SK-N-SH (cell line): Measurements from ENCODE around the gene RANBP10. TPM values are rescaled to one million over a fixed set of nuclear protein-coding genes. Genes with fewer than 3 reads are reported as not detected.

Experiments used
- CTCF ChIA-PET: fragments of 300-600, 350-600 bp; formaldehyde crosslinking; extraction: SDS; loops from one replicate; lab custom pipeline; 2021; lab: Yijun Ruan, JAX
- POLR2A ChIA-PET: fragments of 350-600 bp; sonication (Branson Sonifier 250); formaldehyde crosslinking; extraction: SDS; loops from one replicate; lab custom pipeline; 2020; ENCODE audit warnings: antibody characterized with exemption, inconsistent platforms; lab: Yijun Ruan, JAX
- DNase-seq: peaks from one replicate; pipeline ENCODE4 v3.0.0; 2012
- H2AFZ ChIP-seq: fragments of 200-600 bp; sonication (generic); 2 replicates; pipeline ENCODE4 v1.8.1; 2016; ENCODE audit warnings: antibody characterized with exemption, mild to moderate bottlenecking, low read depth
- H3F3A ChIP-seq: fragments of 200-600 bp; sonication (generic); replicated peaks from 2 replicates; pipeline ENCODE3; 2016; ENCODE audit warnings: antibody characterized with exemption, mild to moderate bottlenecking; ENCODE audit not compliant: insufficient read depth
- H3K27ac ChIP-seq, 2 experiments: fragments of 200-500 bp in 1 of 2; fragments of 200-600 bp in 1 of 2; sonication (Bioruptor generic) in 1 of 2; sonication (generic), shearing (Covaris generic) in 1 of 2; 2 replicates each; pipeline versions ENCODE4 v1.5.1 to v1.6.1; 2014 to 2016; ENCODE audit warnings: low read depth in 2 of 2, inconsistent platforms in 1 of 2, low read length in 1 of 2, mild to moderate bottlenecking in 1 of 2, mixed read lengths in 1 of 2
- H3K27me3 ChIP-seq: fragments of 200-600 bp; sonication (generic), shearing (Covaris generic); 2 replicates; pipeline ENCODE4 v1.6.1; 2016; ENCODE audit warnings: mixed run types; ENCODE audit not compliant: insufficient read depth
- H3K36me3 ChIP-seq, 2 experiments: fragments of 200-500 bp in 1 of 2; fragments of 200-600 bp in 1 of 2; sonication (Bioruptor generic) in 1 of 2; sonication (generic) in 1 of 2; replicated peaks in 1 of 2; 2 replicates each; pipeline versions ENCODE3 to v1.5.1; 2014 to 2016; ENCODE audit warnings: low read length in 1 of 2, mild to moderate bottlenecking in 1 of 2; ENCODE audit not compliant: insufficient read depth in 2 of 2, control insufficient read depth in 1 of 2
- H3K4me1 ChIP-seq, 2 experiments: fragments of 200-500 bp in 1 of 2; fragments of 200-600 bp in 1 of 2; sonication (Bioruptor generic) in 1 of 2; sonication (generic), shearing (Covaris generic) in 1 of 2; 2 replicates each; pipeline versions ENCODE4 v1.5.1 to v1.6.1; 2014 to 2016; ENCODE audit warnings: low read depth in 1 of 2, low read length in 1 of 2, mixed run types in 1 of 2; ENCODE audit not compliant: insufficient read depth in 2 of 2, control insufficient read depth in 1 of 2
- H3K4me2 ChIP-seq: fragments of 200-600 bp; sonication (generic), shearing (Covaris generic); 2 replicates; pipeline ENCODE4 v1.6.1; 2017; ENCODE audit warnings: mixed run types
- H3K4me3 ChIP-seq, 2 experiments: fragments of 200-500 bp in 1 of 2; fragments of 200-600 bp in 1 of 2; sonication (Bioruptor generic) in 1 of 2; sonication (generic), shearing (Covaris generic) in 1 of 2; 2 replicates each; pipeline versions ENCODE4 v1.5.1 to v1.8.1; 2014 to 2016; ENCODE audit warnings: low read depth in 2 of 2, inconsistent platforms in 1 of 2, low read length in 1 of 2, mild to moderate bottlenecking in 1 of 2, mixed read lengths in 1 of 2, moderate library complexity in 1 of 2
- H3K79me2 ChIP-seq: fragments of 200-600 bp; sonication (generic); 2 replicates; pipeline ENCODE4 v1.8.1; 2017; ENCODE audit warnings: mild to moderate bottlenecking; ENCODE audit not compliant: insufficient read depth
- H3K9ac ChIP-seq: fragments of 200-600 bp; sonication (generic); 2 replicates; pipeline ENCODE4 v1.6.1; 2017; ENCODE audit warnings: mixed run types
- H3K9me2 ChIP-seq: fragments of 200-600 bp; sonication (generic); 2 replicates; pipeline ENCODE4 v1.6.1; 2017; ENCODE audit warnings: mixed run types
- H3K9me3 ChIP-seq: fragments of 200-600 bp; sonication (generic); 2 replicates; pipeline ENCODE4 v1.6.1; 2017; ENCODE audit warnings: mixed run types, mild to moderate bottlenecking, moderate library complexity
- H4K20me1 ChIP-seq: fragments of 200-600 bp; sonication (generic); 2 replicates; pipeline ENCODE4 v1.6.1; 2017; ENCODE audit warnings: mild to moderate bottlenecking, mixed run types; ENCODE audit not compliant: insufficient read depth
- CHD2 ChIP-seq: fragments of 150-350 bp; IDR thresholded peaks from 2 replicates; pipeline ENCODE4 v1.6.1; 2018; ENCODE audit warnings: low read length; ENCODE audit not compliant: partially characterized antibody
- CTCF ChIP-seq: fragments of 200-600 bp; sonication (generic); IDR thresholded peaks from 2 replicates; pipeline ENCODE4 v1.6.1; 2017; ENCODE audit warnings: antibody characterized with exemption, mild to moderate bottlenecking, moderate library complexity
- ELF1 ChIP-seq: IDR thresholded peaks from 2 replicates; pipeline ENCODE4 v1.4.0; 2012
- FOSL2 ChIP-seq: IDR thresholded peaks from 2 replicates; pipeline ENCODE4 v1.4.0; 2012; ENCODE audit warnings: low read depth, mild to moderate bottlenecking, moderate library complexity, borderline replicate concordance
- FOXM1 ChIP-seq: IDR thresholded peaks from 2 replicates; pipeline ENCODE4 v1.4.0; 2012; ENCODE audit warnings: low read depth, mild to moderate bottlenecking
- GATA2 ChIP-seq: sonication (generic); formaldehyde crosslinking; IDR thresholded peaks from 2 replicates; pipeline ENCODE4 v1.5.0; 2020; ENCODE audit warnings: mild to moderate bottlenecking, missing genetic modification reagents
- JUND ChIP-seq: IDR thresholded peaks from 2 replicates; pipeline ENCODE4 v1.4.0; 2012
- MEF2A ChIP-seq: IDR thresholded peaks from 2 replicates; pipeline ENCODE4 v1.4.0; 2012; ENCODE audit warnings: low read depth, borderline replicate concordance
- NRF1 ChIP-seq: IDR thresholded peaks from 2 replicates; pipeline ENCODE4 v1.6.1; 2012; ENCODE audit warnings: low read depth, mild to moderate bottlenecking, low read length
- RXRA ChIP-seq: IDR thresholded peaks from 2 replicates; pipeline ENCODE4 v1.4.0; 2012; ENCODE audit warnings: low read depth, mild to moderate bottlenecking, borderline replicate concordance
- SMC3 ChIP-seq: IDR thresholded peaks from 2 replicates; pipeline ENCODE4 v1.6.1; 2012; ENCODE audit warnings: low read depth, low read length, improper control_type of control experiment
- TAF1 ChIP-seq: IDR thresholded peaks from 2 replicates; pipeline ENCODE4 v1.6.1; 2012; ENCODE audit warnings: low read depth, mild to moderate bottlenecking, low read length, moderate library complexity, borderline replicate concordance
- USF2 ChIP-seq: fragments of 150-350 bp; IDR thresholded peaks from 2 replicates; pipeline ENCODE4 v1.6.1; 2017; ENCODE audit warnings: antibody characterized with exemption, low read length, low read depth, borderline replicate concordance
- WGBS: methylation state at CpG from one replicate; pipeline ENCODE4 v1.1.6; 2017; ENCODE audit warnings: low lambda C conversion rate; 5-methylcytosine and 5-hydroxymethylcytosine counted together
- polyA plus RNA-seq, 3 experiments: library from polyadenylated mRNA; depleted of rRNA; stranded (reverse); fragments of >200 nt; gene quantifications; 2 replicates each; pipeline ENCODE4 v1.2.3, GENCODE V29; 2012
- TF ChIP-seq, protein P1 (sequence below): IDR thresholded peaks from 2 replicates; pipeline ENCODE4 v1.6.1; 2012; ENCODE audit warnings: mild to moderate bottlenecking, low read depth, low read length, moderate library complexity

The RANBP10 gene
- polyA plus RNA-seq, 1 of the 3 experiments (the other 2 are of a cell fraction) = 12.1 TPM

DNA sequence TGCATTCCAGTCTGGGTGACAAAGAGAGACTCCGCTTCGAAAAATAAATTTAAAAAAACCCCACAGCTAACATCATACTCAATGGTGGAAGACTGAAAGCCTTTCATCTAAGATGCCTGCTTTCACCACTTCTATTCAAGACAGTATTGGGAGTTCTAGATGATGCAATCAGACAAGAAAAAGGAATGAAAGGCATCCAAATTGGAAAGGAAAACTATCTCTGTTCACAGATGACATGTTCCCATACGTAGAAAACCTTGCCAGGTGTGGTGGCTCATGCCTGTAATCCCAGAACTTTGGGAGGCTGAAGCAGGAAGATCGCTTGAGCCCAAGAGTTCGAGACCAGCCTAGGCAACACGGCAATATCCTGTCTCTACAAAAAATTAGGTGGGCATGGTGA, 31.1 kb downstream of the RANBP10 start:
- Histone ChIP-seq H3F3A (peaks cover 12% of the 10 kb centered on the region), H3K9me3 (no peaks in the 10 kb centered on the region), H3K79me2 (peaks cover 19% of the 10 kb centered on the region), H2AFZ (no peak overlapping the region), H3K4me2 (no peak overlapping the region), H3K27me3 (no peaks in the 10 kb centered on the region), H3K9ac (no peak overlapping the region), H3K27ac (no peak overlapping the region), H4K20me1 (0 out of 2 replicates have a peak, but pooled peaks cover 22% of the 10 kb centered on the region), H3K9me2 (no peaks in the 10 kb centered on the region), H3K4me1 (peaks cover 0 to 10% of the 10 kb centered on the region in 2 experiments; a peak in 1 of 4 replicates), H3K36me3 (peaks cover 0 to 6% of the 10 kb centered on the region in 2 experiments), H3K4me3 (no peak overlapping the region)
- DNase-seq = no peak
- ChIA-PET CTCF (no interaction called here), POLR2A (no interaction called here)
- WGBS = 92% methylated on average over 6 of the region's 6 CpGs
- no peak for TF ChIP-seq FOSL2
- TF ChIP-seq, protein P1, sequence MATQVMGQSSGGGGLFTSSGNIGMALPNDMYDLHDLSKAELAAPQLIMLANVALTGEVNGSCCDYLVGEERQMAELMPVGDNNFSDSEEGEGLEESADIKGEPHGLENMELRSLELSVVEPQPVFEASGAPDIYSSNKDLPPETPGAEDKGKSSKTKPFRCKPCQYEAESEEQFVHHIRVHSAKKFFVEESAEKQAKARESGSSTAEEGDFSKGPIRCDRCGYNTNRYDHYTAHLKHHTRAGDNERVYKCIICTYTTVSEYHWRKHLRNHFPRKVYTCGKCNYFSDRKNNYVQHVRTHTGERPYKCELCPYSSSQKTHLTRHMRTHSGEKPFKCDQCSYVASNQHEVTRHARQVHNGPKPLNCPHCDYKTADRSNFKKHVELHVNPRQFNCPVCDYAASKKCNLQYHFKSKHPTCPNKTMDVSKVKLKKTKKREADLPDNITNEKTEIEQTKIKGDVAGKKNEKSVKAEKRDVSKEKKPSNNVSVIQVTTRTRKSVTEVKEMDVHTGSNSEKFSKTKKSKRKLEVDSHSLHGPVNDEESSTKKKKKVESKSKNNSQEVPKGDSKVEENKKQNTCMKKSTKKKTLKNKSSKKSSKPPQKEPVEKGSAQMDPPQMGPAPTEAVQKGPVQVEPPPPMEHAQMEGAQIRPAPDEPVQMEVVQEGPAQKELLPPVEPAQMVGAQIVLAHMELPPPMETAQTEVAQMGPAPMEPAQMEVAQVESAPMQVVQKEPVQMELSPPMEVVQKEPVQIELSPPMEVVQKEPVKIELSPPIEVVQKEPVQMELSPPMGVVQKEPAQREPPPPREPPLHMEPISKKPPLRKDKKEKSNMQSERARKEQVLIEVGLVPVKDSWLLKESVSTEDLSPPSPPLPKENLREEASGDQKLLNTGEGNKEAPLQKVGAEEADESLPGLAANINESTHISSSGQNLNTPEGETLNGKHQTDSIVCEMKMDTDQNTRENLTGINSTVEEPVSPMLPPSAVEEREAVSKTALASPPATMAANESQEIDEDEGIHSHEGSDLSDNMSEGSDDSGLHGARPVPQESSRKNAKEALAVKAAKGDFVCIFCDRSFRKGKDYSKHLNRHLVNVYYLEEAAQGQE = no peak
- TF ChIP-seq USF2 = no peak
- no peak for TF ChIP-seq SMC3
- no peak for TF ChIP-seq RXRA
- no peak for TF ChIP-seq FOXM1
- TF ChIP-seq GATA2 (CRISPR knock-in tag) = no peak
- no peak for TF ChIP-seq CHD2
- TF ChIP-seq NRF1 = no peak

DNA sequence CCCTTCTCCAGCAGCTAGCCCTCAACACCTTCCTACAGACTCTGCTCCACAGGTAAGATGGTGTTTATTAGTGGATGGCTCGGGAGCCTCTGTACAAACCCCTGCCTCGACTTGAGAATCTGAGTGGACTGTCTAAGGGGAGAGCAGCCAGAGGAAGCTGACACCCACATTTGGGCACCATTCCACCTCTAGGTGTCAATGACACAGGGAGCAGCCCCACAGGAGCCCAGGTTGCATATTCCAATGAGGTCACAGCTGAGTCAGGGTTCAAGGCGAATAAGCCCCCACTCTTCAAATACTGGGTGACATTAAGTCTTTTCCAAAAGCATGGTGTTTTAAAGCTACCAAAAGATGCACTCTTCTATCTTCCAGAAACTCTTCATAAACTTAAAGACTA, 31.9 kb downstream of the RANBP10 start:
- Histone ChIP-seq H3K4me3 (no peak overlapping the region), H3K9me3 (no peaks in the 10 kb centered on the region), H3F3A (peaks cover 9% of the 10 kb centered on the region), H3K27ac (no peak overlapping the region), H2AFZ (no peak overlapping the region), H3K79me2 (peaks cover 19% of the 10 kb centered on the region), H3K4me2 (no peak overlapping the region), H3K9me2 (no peaks in the 10 kb centered on the region), H3K27me3 (no peaks in the 10 kb centered on the region), H3K4me1 (peaks cover 0 to 10% of the 10 kb centered on the region in 2 experiments; a peak in 1 of 4 replicates), H3K9ac (no peak overlapping the region), H4K20me1 (0 out of 2 replicates have a peak, but pooled peaks cover 15% of the 10 kb centered on the region), H3K36me3 (peaks cover 0 to 6% of the 10 kb centered on the region in 2 experiments)
- POLR2A ChIA-PET = no interaction called here
- DNase-seq = no peak
- whole genome bisulfite sequencing = 80% methylated on average over 3 of the region's 3 CpGs
- CTCF ChIA-PET = no interaction called here
- TF ChIP-seq MEF2A = no peak
- TF ChIP-seq CTCF = no peak
- TF ChIP-seq FOXM1 = no peak
- TF ChIP-seq JUND = no peak
- no peak for TF ChIP-seq TAF1
- no peak for TF ChIP-seq ELF1
